CD14-positive monocyte (primary cell): Measurements from ENCODE around the gene AHNAK2. TPM values are rescaled to one million over a fixed set of nuclear protein-coding genes. Genes with fewer than 3 reads are reported as not detected.

ENCODE experiments used
- DNase-seq, 3 donors: peaks; one replicate each; pipeline ENCODE4 v3.0.0-alpha.2; 2011 to 2022
- H2AFZ ChIP-seq: 2 replicates; pipeline ENCODE4 v1.6.0; 2012; ENCODE audit warnings: mild to moderate bottlenecking, low read depth, low read length, inconsistent platforms; ENCODE audit not compliant: insufficient read depth, poor library complexity, severe bottlenecking
- H3K27ac ChIP-seq, 2 donors: 1 replicate in 1 of 2; 2 replicates in 1 of 2; pipeline ENCODE4 v1.5.1; 2012 to 2013; ENCODE audit warnings: low read length in 2 of 2, control low read depth in 1 of 2, inconsistent platforms in 1 of 2, low read depth in 1 of 2, mild to moderate bottlenecking in 1 of 2
- H3K27me3 ChIP-seq, 2 donors: one replicate each; pipeline versions ENCODE4 v1.6.0 to v1.6.1; 2011 to 2013; ENCODE audit warnings: low read length in 2 of 2; ENCODE audit not compliant: control insufficient read depth in 2 of 2, insufficient read depth in 2 of 2
- H3K36me3 ChIP-seq, 2 donors: replicated peaks in 1 of 2; 1 replicate in 1 of 2; 2 replicates in 1 of 2; pipeline versions ENCODE4 v1.5.1 to v1.6.1; 2012 to 2013; ENCODE audit warnings: low read length in 2 of 2, control low read depth in 1 of 2, inconsistent platforms in 1 of 2, mild to moderate bottlenecking in 1 of 2; ENCODE audit not compliant: insufficient read depth in 2 of 2, control insufficient read depth in 1 of 2
- H3K4me1 ChIP-seq, 2 donors: 1 replicate in 1 of 2; 2 replicates in 1 of 2; pipeline versions ENCODE4 v1.5.1 to v1.6.1; 2012 to 2013; ENCODE audit warnings: low read length in 2 of 2, control low read depth in 1 of 2, inconsistent platforms in 1 of 2, mild to moderate bottlenecking in 1 of 2, moderate library complexity in 1 of 2; ENCODE audit not compliant: insufficient read depth in 2 of 2, control insufficient read depth in 1 of 2
- H3K4me2 ChIP-seq: replicated peaks from 2 replicates; pipeline ENCODE3; 2012; ENCODE audit warnings: low read length, moderate library complexity, mild to moderate bottlenecking; ENCODE audit not compliant: poor library complexity, severe bottlenecking; ENCODE audit errors: extremely low read depth
- H3K4me3 ChIP-seq, 3 experiments: fragments of 200-600 bp in 1 of 3; sonication (generic) in 1 of 3; replicated peaks in 1 of 3; 1 replicate in 2 of 3; 2 replicates in 1 of 3; pipeline ENCODE4 v1.5.1; 2011 to 2013; ENCODE audit warnings: low read length in 3 of 3, mild to moderate bottlenecking in 3 of 3, control low read depth in 2 of 3, low read depth in 2 of 3, inconsistent platforms in 1 of 3, moderate library complexity in 1 of 3
- H3K79me2 ChIP-seq: 2 replicates; pipeline ENCODE4 v1.6.0; 2012; ENCODE audit warnings: mild to moderate bottlenecking, control low read depth, inconsistent platforms, low read length, moderate library complexity; ENCODE audit not compliant: insufficient read depth
- H3K9ac ChIP-seq: 2 replicates; pipeline ENCODE4 v1.6.0; 2017; ENCODE audit warnings: low read length, mild to moderate bottlenecking; ENCODE audit not compliant: insufficient read depth, poor library complexity, severe bottlenecking
- H3K9me3 ChIP-seq, 2 donors: replicated peaks in 1 of 2; 1 replicate in 1 of 2; 2 replicates in 1 of 2; pipeline versions ENCODE4 v1.5.1 to v1.6.1; 2012 to 2013; ENCODE audit warnings: low read length in 2 of 2, control low read depth in 1 of 2; ENCODE audit not compliant: control insufficient read depth in 1 of 2, insufficient read depth in 1 of 2
- H4K20me1 ChIP-seq: 2 replicates; pipeline ENCODE4 v1.6.0; 2012; ENCODE audit warnings: mild to moderate bottlenecking, low read length, control low read depth, moderate library complexity; ENCODE audit not compliant: insufficient read depth
- H3K27ac Mint-ChIP-seq, 7 donors: one replicate each; pipeline ENCODE4 v1.8.0; 2020; ENCODE audit warnings: mild to moderate bottlenecking in 7 of 7, mixed read lengths in 7 of 7, moderate library complexity in 6 of 7, inconsistent platforms in 2 of 7
- H3K27me3 Mint-ChIP-seq, 3 donors: one replicate each; pipeline ENCODE4 v1.8.0; 2021 to 2022; ENCODE audit warnings: low read depth in 3 of 3, mild to moderate bottlenecking in 3 of 3, mixed read lengths in 3 of 3, moderate library complexity in 3 of 3, inconsistent platforms in 1 of 3
- H3K36me3 Mint-ChIP-seq, 2 donors: one replicate each; pipeline ENCODE4 v1.8.0; 2020; ENCODE audit warnings: mixed read lengths in 2 of 2, inconsistent platforms in 1 of 2, mild to moderate bottlenecking in 1 of 2
- H3K4me1 Mint-ChIP-seq: one replicate; pipeline ENCODE4 v1.8.0; 2020; ENCODE audit warnings: mild to moderate bottlenecking, mixed read lengths
- H3K4me3 Mint-ChIP-seq, 2 donors: one replicate each; pipeline ENCODE4 v1.8.0; 2020; ENCODE audit warnings: mild to moderate bottlenecking in 2 of 2, mixed read lengths in 2 of 2, moderate library complexity in 1 of 2
- H3K9me3 Mint-ChIP-seq, 7 donors: one replicate each; pipeline ENCODE4 v1.8.0; 2020 to 2022; ENCODE audit warnings: mixed read lengths in 7 of 7, mild to moderate bottlenecking in 6 of 7, moderate library complexity in 6 of 7, inconsistent platforms in 2 of 7
- WGBS: methylation state at CpG from one replicate; pipeline ENCODE4 v1.1.5; 2013; ENCODE audit warnings: missing lambda C conversion rate; ENCODE audit not compliant: insufficient coverage; 5-methylcytosine and 5-hydroxymethylcytosine counted together
- intact Hi-C, 2 donors: fragments of 100-400 bp; cut with micrococcal nuclease; formaldehyde crosslinking; loops; one replicate each; pipeline versions ENCODE4 v1.15.0 to v1.15.1; 2023
- polyA plus RNA-seq, 3 donors: library from polyadenylated mRNA; depleted of rRNA in 1 of 3; unstranded in 2 of 3; stranded (reverse) in 1 of 3; fragments of 300-500 nt in 2 of 3; fragments of >200 nt in 1 of 3; fragmentation: Illumina TruSeq in 2 of 3; gene quantifications; 1 replicate in 2 of 3; 2 replicates in 1 of 3; pipeline ENCODE4 v1.2.3, GENCODE V29; 2012 to 2021
- TF ChIP-seq, protein P1 (sequence below): fragments of 200-600 bp; IDR thresholded peaks from one replicate; pipeline ENCODE4 v1.8.0; 2022; ENCODE audit warnings: antibody characterized with exemption, mild to moderate bottlenecking

The AHNAK2 gene
- polyA plus RNA-seq, 3 donors = 0.01 TPM; not detected in 2

DNA sequence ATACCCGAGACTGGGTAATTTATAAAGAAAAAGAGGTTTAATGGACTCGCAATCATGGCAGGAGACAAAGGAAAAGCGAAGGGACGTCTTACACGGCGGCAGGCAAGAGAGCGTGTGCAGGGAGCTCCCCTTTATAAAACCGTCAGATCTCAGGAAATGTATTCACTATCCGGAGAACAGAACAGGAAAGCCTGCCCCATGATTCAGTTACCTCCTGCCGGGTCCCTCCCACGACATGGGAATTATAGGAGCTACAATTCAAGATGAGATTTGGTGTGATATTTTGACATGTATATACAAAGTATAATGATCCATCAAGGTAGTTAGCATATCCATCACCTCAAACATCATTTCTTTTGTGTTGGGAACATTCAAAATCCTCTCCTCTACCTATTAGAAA, 45.0 kb upstream of the AHNAK2 start:
- Mint-ChIP-seq H3K36me3 (peaks cover 7% of the 10 kb centered on the region in 2 donors), H3K27me3 (peaks cover 0 to 5% (median 0%) of the 10 kb centered on the region in 3 donors), H3K9me3 (peaks cover 0 to 9% (median 3%) of the 10 kb centered on the region in 7 donors), H3K4me3 (no peak overlapping the region), H3K27ac (peak overlapping the region; percentile 25 to 98 (median 96)), H3K4me1 (peaks cover 68% of the 10 kb centered on the region)
- TF ChIP-seq, protein P1, sequence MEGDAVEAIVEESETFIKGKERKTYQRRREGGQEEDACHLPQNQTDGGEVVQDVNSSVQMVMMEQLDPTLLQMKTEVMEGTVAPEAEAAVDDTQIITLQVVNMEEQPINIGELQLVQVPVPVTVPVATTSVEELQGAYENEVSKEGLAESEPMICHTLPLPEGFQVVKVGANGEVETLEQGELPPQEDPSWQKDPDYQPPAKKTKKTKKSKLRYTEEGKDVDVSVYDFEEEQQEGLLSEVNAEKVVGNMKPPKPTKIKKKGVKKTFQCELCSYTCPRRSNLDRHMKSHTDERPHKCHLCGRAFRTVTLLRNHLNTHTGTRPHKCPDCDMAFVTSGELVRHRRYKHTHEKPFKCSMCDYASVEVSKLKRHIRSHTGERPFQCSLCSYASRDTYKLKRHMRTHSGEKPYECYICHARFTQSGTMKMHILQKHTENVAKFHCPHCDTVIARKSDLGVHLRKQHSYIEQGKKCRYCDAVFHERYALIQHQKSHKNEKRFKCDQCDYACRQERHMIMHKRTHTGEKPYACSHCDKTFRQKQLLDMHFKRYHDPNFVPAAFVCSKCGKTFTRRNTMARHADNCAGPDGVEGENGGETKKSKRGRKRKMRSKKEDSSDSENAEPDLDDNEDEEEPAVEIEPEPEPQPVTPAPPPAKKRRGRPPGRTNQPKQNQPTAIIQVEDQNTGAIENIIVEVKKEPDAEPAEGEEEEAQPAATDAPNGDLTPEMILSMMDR = no peak
- Histone ChIP-seq H3K9me3 (no peaks in the 10 kb centered on the region), H3K4me2 (no peak overlapping the region), H3K4me3 (no peak overlapping the region), H4K20me1 (peaks cover 8% of the 10 kb centered on the region), H3K4me1 (peaks cover 66 to 89% of the 10 kb centered on the region in 2 donors), H3K36me3 (no peaks in the 10 kb centered on the region), H3K9ac (no peak overlapping the region), H3K79me2 (peaks cover 42% of the 10 kb centered on the region), H3K27me3 (no peaks in the 10 kb centered on the region), H3K27ac (peak overlapping the region in 1 of 2 donors; percentile 92), H2AFZ (no peak overlapping the region)
- no peak for DNase-seq
- intact Hi-C loops = no loop called here
- WGBS = no CpG with 5 or more reads among the region's 11 CpGs

GRCh38 chr14:105022276-105022670, 44.1 kb upstream of the AHNAK2 start:
- Mint-ChIP-seq H3K4me3 (peak overlapping the region in 1 of 2 donors; percentile 80), H3K4me1 (peaks cover 74% of the 10 kb centered on the region), H3K9me3 (peaks cover 0 to 9% (median 3%) of the 10 kb centered on the region in 7 donors), H3K27ac (peak overlapping the region in 5 of 7 donors; percentile 92 to 99 (median 97)), H3K36me3 (peaks cover 7 to 9% of the 10 kb centered on the region in 2 donors), H3K27me3 (peaks cover 0 to 5% (median 0%) of the 10 kb centered on the region in 3 donors)
- intact Hi-C loops = no loop called here
- WGBS = no CpG with 5 or more reads among the region's 2 CpGs
- H3K4me1 ChIP-seq = peaks cover 63 to 84% of the 10 kb centered on the region in 2 donors
- H3K27me3 ChIP-seq = no peaks in the 10 kb centered on the region
- H3K36me3 ChIP-seq = no peaks in the 10 kb centered on the region
- no peak overlapping the region for H3K9ac ChIP-seq
- H3K4me2 ChIP-seq = peak overlapping the region; percentile 71
- H3K79me2 ChIP-seq = peaks cover 51% of the 10 kb centered on the region
- H3K9me3 ChIP-seq = no peaks in the 10 kb centered on the region
- H3K27ac ChIP-seq = peak overlapping the region; percentile 92 to 95
- TF ChIP-seq, protein P1 = no peak
- H3K4me3 ChIP-seq = peak overlapping the region in 1 of 3 experiments; percentile 75
- H4K20me1 ChIP-seq = peaks cover 8% of the 10 kb centered on the region
- DNase-seq = no peak
- no peak overlapping the region for H2AFZ ChIP-seq
